ENCODE results near the gene DSCAM. TPM values are rescaled to one million over a fixed set of nuclear protein-coding genes. Genes with fewer than 3 reads are reported as not detected.

Gene DSCAM
- total RNA-seq, 1 donor from 2014 or later: not detected

- H3K36me3 ChIP-seq: no peaks in the 10 kb centered on the region
- no peaks in the 10 kb centered on the region for H3K36me3 Mint-ChIP-seq
- peak overlapping the region; percentile 69 for H3K27ac Mint-ChIP-seq
- no peaks in the 10 kb centered on the region for H4K20me1 ChIP-seq (ENCODE audit: low read depth)
- no peaks in the 10 kb centered on the region for H3K4me1 ChIP-seq
- no peaks in the 10 kb centered on the region for H3K79me2 ChIP-seq (ENCODE audit: low read depth)
- no peak for DNase-seq (ENCODE audit: low spot score)
- H3K4me3 Mint-ChIP-seq: no peak overlapping the region
- TF ChIP-seq EZH2phosphoT487 (IDR thresholded peaks at IDR 0.05): no peak
- TF ChIP-seq CTCF (IDR thresholded peaks at IDR 0.05): no peak
- TF ChIP-seq EZH2 (IDR thresholded peaks at IDR 0.05): no peak
- peaks cover 4% of the 10 kb centered on the region for H3K27me3 Mint-ChIP-seq (ENCODE audit: insufficient read depth, low read depth)
- peaks cover 10% of the 10 kb centered on the region for H3K9me3 Mint-ChIP-seq
- H3K4me3 ChIP-seq: no peak overlapping the region
- H3K9me3 ChIP-seq (ENCODE audit: low read depth): no peaks in the 10 kb centered on the region
- peaks cover 2% of the 10 kb centered on the region for H3K4me1 Mint-ChIP-seq
- H3F3A ChIP-seq (ENCODE audit: low read depth): no peaks in the 10 kb centered on the region
- H2AFZ ChIP-seq (replicated peaks): no peak overlapping the region
- H3K27ac ChIP-seq: no peak overlapping the region
- H3K9ac ChIP-seq: no peak overlapping the region
- H3K4me2 ChIP-seq: no peak overlapping the region
- peaks cover 4% of the 10 kb centered on the region for H3K27me3 ChIP-seq
Measured at GRCh38 chr21:39972976-39973770, 873.8 kb downstream of the DSCAM start.

DNA sequence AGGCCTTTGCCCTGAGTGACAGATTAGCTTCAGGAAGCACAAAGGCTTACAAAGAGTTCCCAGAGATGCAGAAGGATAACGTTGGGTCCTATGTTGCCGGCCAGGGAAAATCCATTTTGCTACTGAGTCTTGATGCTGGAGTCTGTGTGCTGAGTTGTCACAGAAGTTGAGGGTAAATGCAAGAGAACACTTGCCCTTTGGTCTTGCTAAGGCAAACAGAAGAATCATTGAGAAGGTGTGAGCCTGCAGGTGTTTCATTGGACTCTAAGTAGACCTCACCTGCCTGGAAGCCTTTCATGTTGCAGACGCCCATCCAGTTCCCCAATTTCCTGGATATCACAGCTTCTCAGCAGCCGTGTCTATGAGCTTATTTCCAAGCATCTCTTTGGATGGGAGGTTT lies 874.5 kb downstream of the DSCAM start:
- Histone ChIP-seq H3K36me3 (no peaks in the 10 kb centered on the region), H3K4me2 (no peak overlapping the region), H3K27ac (no peak overlapping the region), H3K9ac (no peak overlapping the region), H3K4me1 (no peaks in the 10 kb centered on the region), H3F3A (ENCODE audit: low read depth) (no peaks in the 10 kb centered on the region), H3K9me3 (ENCODE audit: low read depth) (no peaks in the 10 kb centered on the region), H3K4me3 (no peak overlapping the region), H3K27me3 (peaks cover 4% of the 10 kb centered on the region), H3K79me2 (ENCODE audit: low read depth) (no peaks in the 10 kb centered on the region), H4K20me1 (ENCODE audit: low read depth) (no peaks in the 10 kb centered on the region), H2AFZ (replicated peaks) (no peak overlapping the region)
- Mint-ChIP-seq H3K27me3 (ENCODE audit: insufficient read depth, low read depth) (peaks cover 4% of the 10 kb centered on the region), H3K36me3 (no peaks in the 10 kb centered on the region), H3K9me3 (peaks cover 11% of the 10 kb centered on the region), H3K4me1 (peaks cover 2% of the 10 kb centered on the region), H3K27ac (peak overlapping the region; percentile 78), H3K4me3 (no peak overlapping the region)
- no peak for DNase-seq (ENCODE audit: low spot score)
- TF ChIP-seq EZH2phosphoT487 (IDR thresholded peaks at IDR 0.05): no peak
- TF ChIP-seq EZH2 (IDR thresholded peaks at IDR 0.05): no peak
- TF ChIP-seq CTCF (IDR thresholded peaks at IDR 0.05): no peak

GRCh38 chr21:39971956-39972355 lies 875.0 kb downstream of the DSCAM start:
- Mint-ChIP-seq H3K4me1 (peaks cover 2% of the 10 kb centered on the region), H3K9me3 (peaks cover 14% of the 10 kb centered on the region), H3K4me3 (no peak overlapping the region), H3K27ac (peak overlapping the region; percentile 78), H3K36me3 (no peaks in the 10 kb centered on the region), H3K27me3 (ENCODE audit: insufficient read depth, low read depth) (peaks cover 4% of the 10 kb centered on the region)
- Histone ChIP-seq H4K20me1 (ENCODE audit: low read depth) (no peaks in the 10 kb centered on the region), H3K27me3 (peaks cover 4% of the 10 kb centered on the region), H3K36me3 (no peaks in the 10 kb centered on the region), H3K9ac (no peak overlapping the region), H3K4me3 (no peak overlapping the region), H2AFZ (replicated peaks) (no peak overlapping the region), H3K79me2 (ENCODE audit: low read depth) (no peaks in the 10 kb centered on the region), H3F3A (ENCODE audit: low read depth) (no peaks in the 10 kb centered on the region), H3K9me3 (ENCODE audit: low read depth) (no peaks in the 10 kb centered on the region), H3K4me2 (no peak overlapping the region), H3K4me1 (no peaks in the 10 kb centered on the region), H3K27ac (no peak overlapping the region)
- DNase-seq (ENCODE audit: low spot score): no peak
- TF ChIP-seq EZH2phosphoT487 (IDR thresholded peaks at IDR 0.05) (no peak), EZH2 (IDR thresholded peaks at IDR 0.05) (no peak), CTCF (IDR thresholded peaks at IDR 0.05) (no peak)
